ENCODE data around the gene MEIG1.
"Not testable (repeated sequence)": the region's sequence is repeated elsewhere in the genome, so short reads cannot be mapped to it uniquely, and the experiment has no call there.

The MEIG1 gene

GRCh38 chr10:14954934-14955333, 4.3 kb upstream of the MEIG1 start:
- no peak for TF ChIP-seq CTCF (IDR thresholded peaks at IDR 0.05; ENCODE audit: low read depth, low read length)
- no peak for DNase-seq (ENCODE audit: low read depth)
- H3K4me3 ChIP-seq (ENCODE audit: low read depth, low read length), result peak overlapping the region; percentile 95

- TF ChIP-seq MAX (IDR thresholded peaks at IDR 0.05; ENCODE audit: low read depth, low read length) (no peak), MYC (IDR thresholded peaks at IDR 0.05; ENCODE audit: low read depth, low read length) (no peak), CTCF (IDR thresholded peaks at IDR 0.05; ENCODE audit: low read depth, low read length) (no peak), POLR2A (IDR thresholded peaks at IDR 0.05; ENCODE audit: extremely low read depth, insufficient read length) (no peak)
- peak overlapping the region; percentile 21 for H3K4me3 ChIP-seq (ENCODE audit: low read depth, low read length)
- DNase-seq (ENCODE audit: low read depth), result no peak
Measured at GRCh38 chr10:14958872-14959220, 342 bp upstream of the MEIG1 start.

GRCh38 chr10:14967897-14968296, 8.7 kb downstream of the MEIG1 start:
- no peak for DNase-seq (ENCODE audit: low read depth)
- no peak overlapping the region for H3K4me3 ChIP-seq (ENCODE audit: low read depth, low read length)
- TF ChIP-seq POLR2A (IDR thresholded peaks at IDR 0.05; ENCODE audit: extremely low read depth, insufficient read length), result no peak
- no peak for TF ChIP-seq MYC (IDR thresholded peaks at IDR 0.05; ENCODE audit: low read depth, low read length)
- no peak for TF ChIP-seq CTCF (IDR thresholded peaks at IDR 0.05; ENCODE audit: low read depth, low read length)
- TF ChIP-seq MAX (IDR thresholded peaks at IDR 0.05; ENCODE audit: low read depth, low read length), result no peak

GRCh38 chr10:14971867-14972448, 12.8 kb downstream of the MEIG1 start:
- no peak overlapping the region for H3K4me3 ChIP-seq (ENCODE audit: low read depth, low read length)
- peak; percentile 46 for DNase-seq (ENCODE audit: low read depth)
- TF ChIP-seq CTCF (IDR thresholded peaks at IDR 0.05; ENCODE audit: low read depth, low read length) (peak; percentile 72), MAX (IDR thresholded peaks at IDR 0.05; ENCODE audit: low read depth, low read length) (no peak), MYC (IDR thresholded peaks at IDR 0.05; ENCODE audit: low read depth, low read length) (no peak), POLR2A (IDR thresholded peaks at IDR 0.05; ENCODE audit: extremely low read depth, insufficient read length) (no peak)

GRCh38 chr10:14974153-14974998, 15.2 kb downstream of the MEIG1 start:
- not testable (repeated sequence) for DNase-seq (ENCODE audit: low read depth); H3K4me3 ChIP-seq (ENCODE audit: low read depth, low read length)

- no peak for DNase-seq (ENCODE audit: low read depth)
- TF ChIP-seq CTCF (IDR thresholded peaks at IDR 0.05; ENCODE audit: low read depth, low read length) (no peak), POLR2A (IDR thresholded peaks at IDR 0.05; ENCODE audit: extremely low read depth, insufficient read length) (no peak), MYC (IDR thresholded peaks at IDR 0.05; ENCODE audit: low read depth, low read length) (no peak), MAX (IDR thresholded peaks at IDR 0.05; ENCODE audit: low read depth, low read length) (no peak)
- no peak overlapping the region for H3K4me3 ChIP-seq (ENCODE audit: low read depth, low read length)
Measured at GRCh38 chr10:14975672-14976273, 16.6 kb downstream of the MEIG1 start.
